Stimulated activated CD8-positive, alpha-beta memory T cell treated with anti-CD3 and anti-CD28 coated beads, Interleukin-7, amount 100 ng/mL, for 4 hours (primary cell): ENCODE measurements around the gene PHAF1.

ENCODE experiments used
- DNase-seq, 2 donors: peaks; one replicate each; pipeline ENCODE4 v3.0.0-alpha.2; 2020; ENCODE audit warnings: low read depth in 2 of 2

PHAF1 gene

DNA sequence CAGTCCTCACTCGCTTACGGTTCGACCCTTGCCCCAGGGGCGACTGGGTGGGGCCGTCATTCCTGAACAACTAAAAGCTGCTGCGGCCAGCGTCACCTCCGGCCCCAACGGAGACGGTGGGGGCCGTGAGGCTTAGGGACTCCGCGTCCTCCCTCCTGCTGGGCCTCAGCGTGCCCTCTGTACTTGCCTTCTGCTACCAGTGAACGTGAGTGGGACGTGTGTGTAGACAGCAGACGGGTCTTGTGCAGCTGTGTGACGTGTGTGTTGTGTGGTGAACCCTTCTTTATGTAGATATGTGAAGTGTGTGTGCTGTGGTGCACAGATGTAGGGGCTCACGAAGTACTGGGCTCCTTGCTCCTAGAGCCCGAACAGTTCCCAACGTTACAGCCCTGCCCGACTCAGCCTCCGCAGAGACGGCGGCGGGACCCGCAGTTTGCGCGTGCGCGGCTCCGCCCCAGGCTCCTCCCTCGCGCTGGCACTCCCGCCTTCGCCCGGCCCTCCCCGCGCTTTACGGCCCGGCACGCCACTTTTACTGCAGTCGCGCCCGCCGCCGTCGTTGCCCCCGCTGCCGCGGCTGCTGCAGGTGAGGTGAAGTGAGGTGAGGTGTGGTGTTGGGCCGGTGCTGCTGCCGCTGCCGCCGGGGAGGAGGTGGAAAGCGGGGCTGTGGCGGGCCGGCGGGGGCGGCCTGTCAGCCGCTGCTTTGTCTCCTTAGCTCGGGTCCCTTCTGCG, at the start of gene PHAF1:
Gene PHAF1 (plus strand): TSS at position 535 of the 729 bp plus-strand sequence. CDS start 235 bp downstream, outside the sequence.
- peak; percentile 88 to 93 for DNase-seq

DNA sequence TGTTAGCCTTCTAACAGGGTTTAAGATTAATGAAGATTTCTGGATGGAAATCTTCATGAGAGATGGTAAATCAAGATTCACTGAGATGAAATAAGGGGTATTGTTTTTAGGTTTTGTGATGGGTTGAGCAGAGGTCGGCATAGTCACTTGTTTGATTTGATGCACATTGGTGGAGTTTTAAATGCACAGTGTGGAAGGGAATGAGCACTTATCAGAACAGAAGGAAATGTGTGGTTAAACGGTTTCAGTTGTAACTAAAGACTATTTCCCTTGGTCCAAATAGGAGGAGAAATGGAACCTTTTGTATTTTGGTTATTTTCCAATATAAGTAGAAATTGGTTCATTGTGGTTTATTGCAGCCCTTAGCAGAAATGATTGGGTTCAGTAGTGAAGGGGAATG, 46.7 kb upstream of the PHAF1 start:
- no peak for DNase-seq

DNA sequence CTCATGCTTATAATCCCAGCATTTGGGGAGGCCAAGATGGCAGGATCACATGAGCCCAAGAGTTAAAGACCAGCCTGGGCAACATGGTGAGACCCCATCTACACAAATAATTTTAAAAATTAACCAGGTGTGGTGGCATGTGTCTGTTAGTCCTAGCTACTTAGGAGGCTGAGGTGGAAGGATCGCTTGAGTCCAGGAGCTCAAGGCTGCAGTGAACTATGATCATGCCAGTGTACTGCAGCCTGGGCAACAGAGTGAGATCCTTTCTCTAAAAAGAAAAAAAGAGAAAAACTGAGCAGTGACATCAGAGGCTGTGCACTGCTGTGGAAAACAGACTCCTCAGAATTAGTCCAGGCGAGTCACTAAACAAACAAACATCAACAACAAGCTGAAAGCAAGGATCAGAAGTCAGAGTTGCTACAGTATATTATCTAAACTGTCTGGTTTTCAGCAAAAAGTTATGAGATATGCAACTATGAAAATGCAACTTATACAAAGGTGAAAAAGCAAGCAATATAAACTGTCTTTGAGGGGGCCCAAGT, 41.5 kb upstream of the PHAF1 start:
- no peak for DNase-seq

DNA sequence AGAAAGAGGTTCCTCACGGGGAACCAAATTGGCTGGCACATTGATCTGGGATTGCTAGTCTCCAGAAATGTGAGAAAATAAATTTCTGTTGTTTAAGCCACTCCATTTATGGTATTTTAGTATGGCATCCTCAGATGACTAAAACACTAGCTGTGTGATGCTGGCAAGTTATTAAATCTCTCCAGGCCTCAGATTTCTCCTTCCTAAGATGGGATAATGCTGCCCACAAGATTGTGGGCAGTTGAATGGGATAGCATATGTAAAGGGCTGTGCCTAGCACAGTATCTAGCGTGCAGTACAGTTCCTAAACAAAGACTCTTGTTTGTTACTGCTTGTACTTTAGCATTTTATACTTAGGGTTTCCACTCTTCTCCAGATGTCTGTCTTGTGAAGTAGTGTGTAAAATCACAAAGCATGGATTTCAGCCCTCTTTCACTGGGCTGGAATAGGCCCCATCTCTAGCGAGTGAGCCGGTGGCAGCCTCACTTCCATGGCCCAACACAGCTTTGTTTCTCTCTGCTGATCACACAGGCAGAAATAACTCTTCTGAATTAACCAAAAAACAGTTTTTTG, 38.2 kb upstream of the PHAF1 start:
- no peak for DNase-seq

DNA sequence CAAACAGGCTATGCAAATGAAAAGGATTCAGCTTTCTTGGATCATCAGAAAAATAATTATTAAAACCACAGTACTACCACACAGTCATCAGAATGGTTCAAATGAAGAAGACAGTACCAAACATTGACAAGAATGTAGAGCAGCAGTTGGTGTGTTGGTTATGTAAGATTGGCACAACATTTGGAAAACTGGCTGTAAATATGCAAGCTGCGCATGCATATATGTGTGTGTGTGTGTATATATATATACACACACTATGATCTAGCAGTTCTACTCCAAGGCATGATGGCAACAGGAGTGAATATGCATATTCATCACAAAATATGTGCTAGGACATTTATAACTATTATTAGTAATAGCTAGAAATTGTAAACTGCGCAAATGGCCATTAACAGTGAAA, 34.4 kb upstream of the PHAF1 start:
- DNase-seq = no peak

DNA sequence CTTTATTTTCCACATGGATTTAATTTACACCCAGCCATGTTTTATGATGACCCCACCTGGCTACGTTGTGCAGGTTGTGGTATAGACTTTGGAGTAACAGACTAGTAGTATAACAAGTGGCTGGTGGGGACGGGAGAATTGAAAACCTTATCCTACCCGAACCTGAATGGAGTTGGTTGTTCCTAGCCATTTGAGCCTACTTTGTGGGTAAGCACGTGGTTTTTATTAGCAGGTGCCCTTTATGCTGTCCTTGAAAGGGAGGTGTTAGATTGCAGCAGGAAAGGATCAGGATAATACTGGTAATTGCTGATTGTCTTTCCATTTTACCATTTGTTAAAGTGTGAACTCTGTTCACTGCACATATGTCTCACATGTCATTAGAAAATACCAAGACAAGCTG, 31.9 kb upstream of the PHAF1 start:
- DNase-seq = no peak

DNA sequence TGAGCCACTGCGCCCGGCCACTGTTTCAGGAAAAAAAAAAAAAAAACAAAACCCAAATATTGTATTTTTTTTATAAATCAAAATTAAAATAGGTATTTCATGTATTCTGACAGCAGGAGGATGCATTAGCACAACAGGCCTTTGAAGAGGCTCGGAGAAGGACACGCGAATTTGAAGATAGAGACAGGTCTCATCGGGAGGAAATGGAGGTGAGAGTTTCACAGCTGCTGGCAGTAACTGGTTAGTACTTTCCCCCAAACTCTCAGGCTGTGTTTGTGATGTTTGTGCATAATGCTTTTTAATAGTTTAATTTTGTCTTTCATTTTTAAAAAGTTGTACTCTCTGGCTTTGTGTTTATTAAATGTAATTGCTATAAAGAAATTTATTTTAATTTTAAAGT, 27.6 kb upstream of the PHAF1 start:
- DNase-seq = no peak

DNA sequence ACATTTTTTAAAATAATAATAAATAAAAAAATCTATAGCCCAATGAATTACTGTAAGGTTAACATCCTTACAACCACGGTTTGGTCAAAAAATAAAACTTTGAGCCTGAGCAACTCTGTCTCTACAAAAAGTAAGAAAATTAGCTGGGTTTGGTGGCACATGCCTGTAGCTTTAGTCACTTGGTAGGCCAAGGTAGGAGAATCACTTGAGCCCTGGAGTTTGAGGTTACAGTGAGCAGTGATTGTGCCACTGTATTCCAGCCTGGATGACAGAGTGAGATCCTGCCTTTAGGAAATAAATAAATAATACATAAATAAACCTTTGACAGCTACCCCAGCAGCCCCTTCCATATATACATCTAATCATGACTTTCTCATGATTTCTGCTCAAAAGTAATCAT, 26.9 kb upstream of the PHAF1 start:
- no peak for DNase-seq

DNA sequence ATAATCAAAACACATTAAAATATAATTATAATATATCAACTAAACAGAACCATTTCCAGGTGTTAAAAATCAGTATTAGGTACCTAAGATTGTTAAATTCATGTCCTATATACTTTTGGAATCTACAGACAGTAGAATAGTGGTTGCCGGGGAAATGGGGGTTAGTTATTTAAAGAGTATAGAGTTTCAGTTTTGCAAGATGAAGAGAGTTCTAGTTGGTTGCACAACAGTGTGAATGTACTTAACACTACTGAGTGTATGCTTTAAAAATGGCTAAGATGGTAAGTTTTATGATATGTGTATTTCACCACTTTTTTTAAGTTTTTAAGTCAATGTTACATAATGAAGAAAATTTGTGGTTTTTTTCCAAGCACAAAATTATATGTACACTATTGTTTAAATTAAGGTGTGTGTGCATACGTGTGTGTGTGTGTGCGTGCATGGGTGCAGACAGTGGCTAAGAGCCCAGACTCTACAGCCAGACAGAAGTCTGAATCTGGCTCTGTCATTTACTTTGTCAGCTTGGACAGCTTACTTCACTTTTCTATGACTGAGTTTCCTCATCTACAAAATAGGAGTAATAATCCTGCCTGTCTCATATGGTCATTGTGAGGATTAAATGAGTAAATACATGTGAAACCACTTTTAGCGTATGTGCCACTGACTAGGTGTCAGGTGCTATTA, 25.3 kb upstream of the PHAF1 start:
- no peak for DNase-seq

DNA sequence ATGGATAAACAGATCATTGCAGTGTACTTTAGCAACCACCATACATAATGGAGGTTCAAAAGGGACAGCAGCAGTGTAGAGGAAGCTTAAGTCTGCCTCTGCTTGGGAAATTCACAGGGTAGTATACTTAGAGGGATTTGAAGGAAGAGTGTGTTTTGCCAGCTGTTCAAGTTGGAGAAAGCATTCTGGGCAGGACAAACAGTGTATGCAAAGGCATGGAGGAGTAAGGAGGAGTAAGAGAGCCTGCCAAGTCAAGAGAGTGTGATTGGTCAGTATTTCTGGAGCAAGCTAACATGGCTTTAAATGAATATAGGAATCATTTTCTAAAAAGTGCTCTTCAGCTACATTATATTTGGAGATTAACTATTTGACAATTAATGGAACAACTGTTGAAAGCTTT, 22.9 kb upstream of the PHAF1 start:
- DNase-seq = no peak

DNA sequence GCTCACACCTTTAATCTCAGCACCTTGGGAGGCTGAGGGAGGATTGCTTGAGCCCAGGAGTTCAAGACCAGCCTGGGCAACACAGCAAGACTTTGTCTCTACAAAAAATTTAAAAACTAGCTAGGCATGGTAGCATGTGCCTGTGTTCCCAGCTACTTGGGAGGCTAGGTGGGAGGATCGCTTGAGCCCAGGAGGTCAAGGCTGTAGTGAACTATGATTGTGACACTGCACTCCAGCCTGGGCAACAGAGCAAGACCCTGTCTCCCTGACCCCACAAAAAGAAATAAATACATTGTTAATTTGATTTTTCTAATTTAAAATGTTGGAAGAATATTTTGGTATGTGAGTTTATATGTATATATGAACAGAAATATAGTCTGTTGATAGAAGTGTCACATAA, 22.4 kb upstream of the PHAF1 start:
- no peak for DNase-seq

DNA sequence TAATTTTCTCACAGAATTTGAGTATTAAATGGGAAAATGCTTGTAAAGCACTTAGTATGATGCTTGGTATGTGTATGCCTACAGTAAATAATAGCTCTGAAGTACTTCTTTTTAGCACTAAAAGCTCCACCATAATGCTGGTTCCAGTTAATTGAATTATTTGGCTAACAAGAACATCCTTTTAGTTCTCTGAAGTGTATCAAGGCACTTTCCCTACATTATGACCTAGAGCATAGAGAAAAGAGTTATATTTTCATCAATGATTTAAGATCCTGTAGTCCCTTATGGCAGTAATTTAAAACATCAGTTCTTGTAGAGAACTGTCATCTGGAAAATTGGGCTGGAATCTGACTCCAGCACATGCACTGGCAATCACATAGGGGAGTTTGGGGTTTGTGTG, 21.9 kb upstream of the PHAF1 start:
- DNase-seq = no peak

DNA sequence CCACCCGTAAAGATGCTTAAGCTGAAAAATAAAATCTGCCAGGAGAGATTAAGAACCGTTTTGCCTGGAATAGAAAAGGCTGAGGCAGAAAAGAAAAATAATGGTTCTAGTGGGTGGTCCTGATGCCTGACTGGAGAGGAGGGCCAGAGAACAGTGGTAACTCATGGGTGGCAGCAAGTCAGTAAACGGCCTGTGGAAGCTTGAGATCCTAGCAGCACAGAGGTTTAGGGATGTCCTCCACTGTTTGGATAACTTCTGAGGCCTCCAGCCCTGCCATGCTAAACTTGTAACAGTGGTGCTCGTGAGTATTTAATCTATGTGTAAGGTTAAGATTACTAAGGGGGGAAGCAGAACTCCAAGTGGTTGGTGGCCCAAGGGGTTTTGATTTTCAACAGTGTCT, 21.2 kb upstream of the PHAF1 start:
- no peak for DNase-seq

DNA sequence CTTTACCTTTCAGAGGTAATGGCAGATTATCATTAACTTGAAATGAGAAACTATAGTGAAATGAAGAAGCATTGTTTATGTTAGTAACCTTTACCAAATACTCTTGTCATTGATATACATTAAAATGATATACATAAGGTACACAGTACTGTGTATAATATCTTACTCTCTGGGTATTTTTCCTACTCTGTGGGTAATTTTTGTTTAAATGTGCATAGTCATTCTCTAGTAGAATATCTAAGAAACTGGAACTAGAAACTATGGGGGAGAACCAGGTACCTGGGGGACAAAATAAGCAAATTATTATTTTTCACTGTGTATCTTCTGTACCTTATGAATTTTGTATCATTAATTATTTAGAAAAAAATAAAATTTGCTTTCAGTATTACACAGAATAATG, 20.6 kb upstream of the PHAF1 start:
- DNase-seq = no peak

DNA sequence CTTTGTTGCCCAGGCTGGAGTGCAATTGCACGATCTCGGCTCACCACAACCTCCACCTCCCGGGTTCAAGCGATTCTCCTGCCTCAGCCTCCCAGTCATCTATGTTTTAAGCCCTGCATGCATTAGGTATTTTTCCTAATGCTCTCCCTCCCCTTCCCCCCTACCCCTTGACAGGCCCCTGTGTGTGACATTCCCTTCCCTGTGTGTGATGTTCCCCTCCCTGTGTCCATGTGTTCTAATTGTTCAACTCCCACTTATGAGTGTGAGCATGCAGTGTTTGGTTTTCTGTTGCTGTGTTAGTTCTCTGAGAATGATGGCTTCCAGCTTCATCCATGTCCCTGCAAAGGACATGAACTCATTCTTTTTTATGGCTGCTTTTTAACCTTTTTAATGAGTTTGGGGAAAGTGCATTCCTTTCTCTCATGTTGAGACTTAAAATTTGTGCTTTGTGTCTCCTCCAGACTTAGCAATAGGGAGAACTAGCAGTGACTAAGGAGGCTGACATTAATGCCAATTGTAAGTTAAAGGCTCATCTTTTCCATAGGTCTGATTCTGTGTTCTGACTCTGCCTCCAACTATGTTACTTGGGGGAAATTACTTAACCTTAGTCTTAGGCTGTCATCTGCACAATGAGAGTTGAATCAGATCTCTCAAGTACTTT, 17.7 kb upstream of the PHAF1 start:
- no peak for DNase-seq

DNA sequence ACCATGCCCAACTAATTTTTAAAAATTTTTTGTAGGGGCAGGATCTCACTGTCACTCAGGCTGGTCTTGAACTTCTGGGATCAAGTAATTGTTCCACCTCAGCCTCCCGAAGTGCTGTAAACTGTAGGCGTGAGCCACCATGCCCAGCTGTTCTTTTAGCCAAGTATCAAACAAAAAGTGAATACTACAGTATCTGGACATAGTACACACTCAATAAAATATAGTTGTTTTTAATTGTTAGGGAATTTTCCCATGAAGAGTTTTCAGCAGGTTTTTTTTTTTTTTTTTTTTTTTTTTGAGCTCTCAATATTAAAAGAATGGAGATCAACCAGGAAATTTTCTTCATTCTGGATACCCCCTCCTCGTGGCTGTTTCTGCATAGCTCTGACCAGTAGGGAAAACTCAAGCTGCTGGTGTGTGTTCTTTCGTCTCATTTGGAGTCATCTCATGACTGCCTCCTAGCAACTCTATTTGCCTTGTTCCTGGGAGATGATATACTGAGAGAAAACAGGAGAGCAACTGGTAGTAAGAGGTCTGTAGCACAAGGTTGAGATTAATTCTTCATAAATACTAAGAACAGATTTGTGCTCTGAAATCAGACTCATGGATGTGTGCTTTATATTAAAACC, 16.5 kb upstream of the PHAF1 start:
- no peak for DNase-seq

DNA sequence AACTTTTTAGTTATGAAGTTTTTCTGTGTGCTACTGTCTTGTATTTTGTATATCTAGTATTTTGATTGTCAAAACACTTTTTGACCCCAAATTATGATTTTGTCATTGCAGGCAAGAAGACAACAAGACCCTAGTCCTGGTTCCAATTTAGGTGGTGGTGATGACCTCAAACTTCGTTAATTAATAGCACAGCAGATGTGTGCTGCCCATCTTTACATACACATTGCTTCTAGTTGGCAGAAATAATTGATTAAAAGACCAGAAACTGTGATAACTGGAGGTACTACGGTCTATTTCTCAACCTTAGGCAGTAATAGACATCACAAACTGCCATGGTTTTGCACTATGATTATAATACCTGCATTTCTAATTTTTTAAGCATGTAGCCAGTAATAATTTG, 11.1 kb upstream of the PHAF1 start:
- no peak for DNase-seq

DNA sequence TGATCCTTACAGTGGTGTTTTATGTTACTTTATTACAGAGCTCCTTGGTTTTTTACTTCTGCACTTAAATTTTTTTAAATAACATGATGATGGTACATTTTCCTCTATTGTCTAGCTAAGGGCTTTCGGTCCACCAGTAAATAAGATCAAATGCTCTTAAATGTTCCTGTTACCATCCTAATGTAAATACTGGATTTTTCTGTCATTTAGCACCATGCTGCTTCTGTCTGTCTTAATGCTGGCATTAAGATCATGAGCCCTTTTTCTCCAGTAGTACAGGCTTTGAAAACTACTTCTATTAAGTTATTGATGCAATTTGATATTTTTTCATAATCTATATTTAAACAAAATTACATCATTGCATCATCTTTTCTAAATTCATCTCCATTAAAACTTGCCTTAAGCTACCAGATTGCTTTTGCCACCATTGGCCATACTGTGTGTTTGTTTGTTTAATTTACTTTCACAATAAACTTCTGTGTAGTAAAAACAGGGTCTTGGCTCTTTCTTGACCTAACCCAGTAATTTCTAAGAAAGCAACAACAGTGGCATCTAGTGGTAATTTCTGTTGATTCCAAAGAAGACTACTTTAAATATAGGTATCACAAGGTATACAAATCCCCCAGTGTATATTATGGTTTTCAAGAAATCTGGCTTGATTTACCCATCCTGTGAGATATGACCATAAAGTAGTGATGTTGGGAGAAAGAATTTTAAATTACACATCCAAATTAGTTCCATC, 9.0 kb upstream of the PHAF1 start:
- no peak for DNase-seq

DNA sequence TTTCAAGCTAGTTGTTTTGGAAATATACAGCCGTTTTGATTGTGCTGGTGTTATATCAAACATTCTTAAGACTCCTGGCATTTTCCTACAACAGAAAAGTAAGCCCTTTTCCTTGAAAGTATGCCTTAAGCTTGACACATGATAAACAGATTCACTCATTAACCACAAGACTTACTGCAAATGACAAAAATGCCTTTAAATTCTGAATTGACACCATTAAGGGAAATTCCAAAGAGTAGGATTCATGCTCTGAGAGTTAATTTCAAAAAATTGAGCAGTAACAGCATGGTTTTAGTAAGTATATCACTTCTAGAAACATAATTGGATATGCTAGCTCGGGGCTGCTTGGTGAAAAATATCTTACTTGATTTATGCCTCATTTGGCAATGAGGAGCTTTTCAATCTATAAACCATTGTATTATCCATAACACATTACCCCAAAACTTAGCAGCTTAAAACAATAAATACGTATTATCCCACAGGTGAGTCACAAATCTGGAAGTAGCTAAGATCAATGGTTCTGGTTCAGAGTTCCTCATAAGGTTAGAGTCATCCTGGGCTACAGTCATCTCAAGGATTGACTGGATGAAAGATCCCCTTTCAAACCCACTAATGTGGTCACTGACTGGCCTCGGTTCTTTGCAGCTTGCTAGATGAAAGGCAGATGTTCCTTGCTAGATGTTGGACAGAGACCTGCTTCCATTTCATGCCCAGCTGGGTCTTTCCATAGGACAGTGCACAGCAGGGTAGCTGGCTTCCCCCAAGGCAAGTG, 8.2 kb upstream of the PHAF1 start:
- DNase-seq = no peak

DNA sequence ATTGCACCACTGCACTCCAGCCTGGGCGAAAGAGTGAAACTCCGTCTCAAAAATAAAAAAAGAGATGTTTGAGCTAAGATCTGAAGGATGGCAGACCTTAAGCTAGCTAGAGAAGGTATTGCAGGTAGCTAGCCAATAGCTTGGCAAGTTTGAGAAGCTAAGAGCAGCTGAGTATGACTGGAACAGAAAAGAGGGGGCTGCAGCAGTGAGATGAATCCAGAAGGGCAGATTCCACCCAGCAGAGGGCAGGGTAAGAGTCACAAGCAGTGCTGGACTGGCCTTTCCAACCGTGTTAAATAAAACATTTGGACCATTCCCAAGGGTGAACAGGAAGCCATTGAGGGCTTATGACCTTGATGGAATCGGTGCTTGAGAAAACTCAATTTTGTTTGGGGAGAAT, 5.7 kb upstream of the PHAF1 start:
- no peak for DNase-seq

DNA sequence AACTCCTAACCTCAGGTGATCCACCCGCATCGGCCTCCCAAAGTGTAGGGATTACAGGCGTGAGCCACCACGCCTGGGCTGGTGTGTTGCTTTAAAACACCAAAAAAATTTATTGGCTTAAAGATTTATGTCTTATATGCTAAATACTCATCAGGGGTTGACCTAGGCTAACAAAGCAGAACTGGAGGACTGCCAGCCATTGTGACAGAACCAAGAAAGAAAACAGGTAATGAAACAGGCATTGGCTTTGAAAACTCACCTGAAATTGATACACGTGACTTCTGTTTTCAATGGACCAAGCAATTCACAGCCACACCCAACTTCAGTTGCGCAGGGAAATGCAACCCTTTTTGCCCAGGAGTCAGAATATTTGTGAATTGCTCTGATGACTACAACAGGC, 4.9 kb upstream of the PHAF1 start:
- DNase-seq = no peak
